GM10266 (cell line): ENCODE measurements around the gene TGFBR2.

Source experiments
- DNase-seq: peaks from one replicate; pipeline ENCODE4 v3.0.0; 2012; ENCODE audit errors: extremely low spot score
- CTCF ChIP-seq: IDR thresholded peaks from 2 replicates; pipeline ENCODE4 v1.5.1; 2012; ENCODE audit warnings: mild to moderate bottlenecking, low read depth; ENCODE audit not compliant: control insufficient read depth, insufficient read depth; ENCODE audit errors: missing control alignments

TGFBR2 gene

DNA sequence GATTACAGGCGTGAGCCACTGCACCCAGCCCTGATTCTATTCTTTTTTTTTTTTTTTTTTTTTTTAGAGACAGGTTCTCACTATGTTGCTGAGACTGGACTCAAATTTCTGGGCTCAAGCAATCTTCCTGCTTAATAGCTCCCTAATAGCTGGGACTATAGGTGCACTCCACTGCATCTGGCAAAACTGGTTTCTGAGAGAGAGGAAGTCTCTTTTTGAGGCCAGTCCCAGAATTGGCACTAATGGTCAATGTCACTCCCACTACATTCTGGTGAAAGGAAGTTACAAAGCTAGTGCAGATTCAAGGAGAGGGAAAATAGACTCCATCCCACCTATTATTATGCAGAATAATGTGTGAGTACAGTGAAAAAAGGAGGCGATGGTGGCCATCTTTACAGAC, 5.8 kb upstream of the TGFBR2 start:
- DNase-seq: no peak
- no peak for TF ChIP-seq CTCF

DNA sequence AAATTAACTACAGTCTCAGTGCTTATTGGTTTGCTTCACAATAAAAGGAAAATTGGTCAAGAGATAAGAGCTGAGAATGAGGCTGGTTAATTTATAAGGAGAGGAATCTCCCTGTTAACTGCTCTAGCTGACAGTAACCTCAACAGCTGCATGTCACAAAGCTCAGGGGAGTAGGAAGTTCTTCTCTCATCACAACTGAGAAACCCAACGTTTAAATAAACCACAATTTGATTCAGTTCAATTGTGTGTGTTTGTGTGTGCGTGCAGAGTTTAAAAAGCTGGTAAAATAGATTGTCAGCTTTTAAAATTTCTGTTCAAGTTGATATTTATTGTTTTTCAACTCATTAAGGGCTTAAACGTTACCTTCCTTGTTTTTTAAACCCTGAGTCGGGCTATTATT, 3.5 kb upstream of the TGFBR2 start:
- no peak for DNase-seq
- no peak for TF ChIP-seq CTCF

GRCh38 chr3:30604093-30604492, 2.3 kb upstream of the TGFBR2 start:
- no peak for TF ChIP-seq CTCF
- no peak for DNase-seq

- TF ChIP-seq CTCF: no peak
These were observed 1.8 kb upstream of the TGFBR2 start for GRCh38 chr3:30604558-30604957.

GRCh38 chr3:30605005-30605404, 1.4 kb upstream of the TGFBR2 start:
- DNase-seq: no peak
- no peak for TF ChIP-seq CTCF

More at GRCh38 chr3:30604558-30604957, 1.8 kb upstream of the TGFBR2 start:
- DNase-seq: no peak

DNA sequence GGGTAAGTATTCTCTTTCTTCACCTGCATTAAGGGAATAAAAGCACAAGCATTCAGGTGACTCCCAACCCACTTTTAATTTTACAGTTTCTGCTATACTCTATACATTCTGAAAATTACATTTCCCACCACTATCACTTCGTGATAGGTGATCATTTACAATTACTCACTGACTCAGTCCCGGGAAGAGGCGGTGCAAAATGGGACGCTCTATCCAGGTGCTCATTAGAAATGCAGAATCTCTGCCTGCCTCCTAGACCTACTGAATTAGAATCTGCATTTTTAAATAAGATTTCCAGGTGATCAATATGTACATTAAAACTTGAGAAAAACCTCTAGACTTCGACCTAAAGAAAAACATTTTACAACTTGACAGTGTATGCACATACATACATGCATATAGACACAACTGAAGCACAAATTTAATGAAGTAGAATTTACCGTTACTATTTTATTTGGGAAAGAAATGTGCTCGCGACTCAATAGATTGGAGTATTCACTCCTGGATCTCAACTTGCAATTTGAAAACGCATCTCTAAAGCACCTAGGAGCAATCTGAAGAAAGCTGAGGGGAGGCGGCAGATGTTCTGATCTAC, 598 bp upstream of the TGFBR2 start:
- TF ChIP-seq CTCF: no peak
- DNase-seq: no peak

- DNase-seq: peak; percentile 61
- TF ChIP-seq CTCF: no peak
These were observed 832 bp downstream of the TGFBR2 start for GRCh38 chr3:30607032-30607833.
